ENCODE data around the gene KRTAP9-2. TPM values are rescaled to one million over a fixed set of nuclear protein-coding genes. Genes with fewer than 3 reads are reported as not detected.

The KRTAP9-2 gene
- total RNA-seq, 4 donors from 2014 or later = not detected

GRCh38 chr17:41199421-41200078 is 26.9 kb upstream of the KRTAP9-2 start:
- no peak for TF ChIP-seq CTCF (IDR thresholded peaks at IDR 0.05)
- intact Hi-C loops (cut with DNase I; ENCODE audit: low total_unique reads) = no loop called here
- no peak for DNase-seq
- Histone ChIP-seq H3K4me1 (no peaks in the 10 kb centered on the region), H3K27me3 (no peaks in the 10 kb centered on the region), H3K36me3 (no peaks in the 10 kb centered on the region), H3K27ac (no peak overlapping the region), H3K9me3 (no peaks in the 10 kb centered on the region), H3K4me3 (no peak overlapping the region)

- Histone ChIP-seq H3K4me3 (no peak overlapping the region), H3K27ac (no peak overlapping the region), H3K4me1 (no peaks in the 10 kb centered on the region), H3K36me3 (no peaks in the 10 kb centered on the region), H3K9me3 (no peaks in the 10 kb centered on the region), H3K27me3 (no peaks in the 10 kb centered on the region)
- DNase-seq = no peak
- intact Hi-C loops (cut with DNase I; ENCODE audit: low total_unique reads) = no loop called here
- TF ChIP-seq POLR2A (IDR thresholded peaks at IDR 0.05) (no peak), CTCF (IDR thresholded peaks at IDR 0.05) (no peak)
These were observed 14.5 kb upstream of the KRTAP9-2 start for GRCh38 chr17:41211845-41212466.

- Histone ChIP-seq H3K4me1 (no peaks in the 10 kb centered on the region), H3K9me3 (no peaks in the 10 kb centered on the region), H3K36me3 (no peaks in the 10 kb centered on the region), H3K27ac (no peak overlapping the region), H3K4me3 (no peak overlapping the region), H3K27me3 (no peaks in the 10 kb centered on the region)
- no peak for DNase-seq
- TF ChIP-seq CTCF (IDR thresholded peaks at IDR 0.05) (no peak), POLR2A (IDR thresholded peaks at IDR 0.05) (no peak)
- intact Hi-C loops (cut with DNase I; ENCODE audit: low total_unique reads) = no loop called here
These were observed 13.8 kb upstream of the KRTAP9-2 start for GRCh38 chr17:41212524-41213169.

- no peak for DNase-seq
- Histone ChIP-seq H3K9me3 (no peaks in the 10 kb centered on the region), H3K36me3 (no peaks in the 10 kb centered on the region), H3K27ac (no peak overlapping the region), H3K4me3 (no peak overlapping the region), H3K27me3 (no peaks in the 10 kb centered on the region), H3K4me1 (no peaks in the 10 kb centered on the region)
- intact Hi-C loops (cut with DNase I; ENCODE audit: low total_unique reads) = no loop called here
- no peak for TF ChIP-seq POLR2A (IDR thresholded peaks at IDR 0.05)
- no peak for TF ChIP-seq CTCF (IDR thresholded peaks at IDR 0.05)
These were observed 10.8 kb upstream of the KRTAP9-2 start for GRCh38 chr17:41215681-41216080.

- Histone ChIP-seq H3K9me3 (no peaks in the 10 kb centered on the region), H3K27me3 (no peaks in the 10 kb centered on the region), H3K27ac (no peak overlapping the region), H3K4me3 (no peak overlapping the region), H3K4me1 (no peaks in the 10 kb centered on the region), H3K36me3 (no peaks in the 10 kb centered on the region)
- intact Hi-C loops (cut with DNase I; ENCODE audit: low total_unique reads) = no loop called here
- TF ChIP-seq CTCF (IDR thresholded peaks at IDR 0.05) (no peak), POLR2A (IDR thresholded peaks at IDR 0.05) (no peak)
- no peak for DNase-seq
These were observed 2.6 kb upstream of the KRTAP9-2 start for GRCh38 chr17:41223821-41224220.
